ENCODE measurements around the gene CHI3L1.

CHI3L1 gene

DNA sequence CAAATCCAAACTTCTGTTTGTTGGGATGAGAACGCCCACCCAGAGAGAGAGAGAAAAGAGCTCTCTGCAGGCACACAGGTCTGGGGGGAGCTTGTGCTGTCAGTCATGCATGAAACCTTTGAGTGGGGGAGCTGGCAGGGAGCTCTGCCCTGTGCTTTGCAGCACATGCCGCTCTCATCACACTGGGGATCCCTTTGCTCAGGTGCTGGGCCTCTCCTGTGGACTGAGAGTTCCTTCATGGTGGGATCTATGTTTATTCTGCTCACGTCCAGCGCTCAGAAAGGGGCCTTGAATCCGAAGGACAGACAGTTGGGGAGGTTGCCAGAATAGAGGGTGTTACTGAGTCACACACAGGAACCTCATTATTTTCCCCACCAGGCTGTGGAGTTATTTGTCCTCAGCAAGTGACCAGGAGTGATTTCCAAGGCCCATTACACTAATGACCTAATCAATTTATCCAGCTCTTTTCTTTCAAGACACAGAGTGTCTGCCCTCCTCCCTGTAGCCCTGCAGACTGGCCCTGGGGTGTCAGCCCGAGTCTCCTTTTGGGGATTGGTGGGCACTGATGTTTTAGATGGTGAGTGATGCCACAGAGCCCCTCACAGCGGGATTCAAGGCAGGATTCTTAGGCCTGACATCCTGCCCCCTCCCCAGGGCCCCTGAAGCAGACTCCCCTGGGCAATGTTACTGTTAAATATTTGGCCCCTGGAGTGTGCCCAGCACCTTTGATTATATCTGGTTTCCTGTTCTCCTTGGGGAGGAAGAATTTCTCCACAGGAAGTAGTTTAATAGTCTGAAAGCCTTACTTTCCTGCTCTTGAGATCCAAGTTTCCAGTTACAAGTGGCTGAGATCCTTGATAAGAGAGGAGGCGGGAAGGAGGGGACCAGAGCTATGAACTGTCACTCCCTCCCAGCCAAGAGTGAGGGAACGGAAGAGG is 33.2 kb downstream of the CHI3L1 start:
- Histone ChIP-seq H3K9me3 (ENCODE audit: low read length) (no peaks in the 10 kb centered on the region), H3K4me1 (ENCODE audit: insufficient read depth, low read length) (no peaks in the 10 kb centered on the region), H3K9ac (ENCODE audit: low read length) (no peak overlapping the region), H3K36me3 (ENCODE audit: insufficient read depth, low read length) (no peaks in the 10 kb centered on the region), H3K27me3 (ENCODE audit: control insufficient read depth in 1 of 2, insufficient read depth in 2 of 2, low read length in 2 of 2) (peaks cover 0 to 5% of the 10 kb centered on the region in 2 donors), H3K4me3 (ENCODE audit: low read depth in 1 of 2, low read length in 2 of 2) (no peak overlapping the region), H3K27ac (ENCODE audit: low read depth, low read length) (no peak overlapping the region)

- Histone ChIP-seq H3K4me1 (ENCODE audit: insufficient read depth, low read length) (no peaks in the 10 kb centered on the region), H3K9ac (ENCODE audit: low read length) (no peak overlapping the region), H3K9me3 (ENCODE audit: low read length) (no peaks in the 10 kb centered on the region), H3K4me3 (ENCODE audit: low read depth in 1 of 2, low read length in 2 of 2) (no peak overlapping the region), H3K36me3 (ENCODE audit: insufficient read depth, low read length) (no peaks in the 10 kb centered on the region), H3K27me3 (ENCODE audit: control insufficient read depth in 1 of 2, insufficient read depth in 2 of 2, low read length in 2 of 2) (peaks cover 0 to 5% of the 10 kb centered on the region in 2 donors), H3K27ac (ENCODE audit: low read depth, low read length) (no peak overlapping the region)
These were observed 34.1 kb downstream of the CHI3L1 start for GRCh38 chr1:203152158-203153034.

- no peak overlapping the region for H3K9ac ChIP-seq (ENCODE audit: low read length)
- H3K9me3 ChIP-seq (ENCODE audit: low read length), result no peaks in the 10 kb centered on the region
- no peaks in the 10 kb centered on the region for H3K36me3 ChIP-seq (ENCODE audit: insufficient read depth, low read length)
- H3K27ac ChIP-seq (ENCODE audit: low read depth, low read length), result no peak overlapping the region
- H3K27me3 ChIP-seq (ENCODE audit: control insufficient read depth in 1 of 2, insufficient read depth in 2 of 2, low read length in 2 of 2), result peaks cover 0 to 5% of the 10 kb centered on the region in 2 donors
- no peak overlapping the region for H3K4me3 ChIP-seq (ENCODE audit: low read depth in 1 of 2, low read length in 2 of 2)
- no peaks in the 10 kb centered on the region for H3K4me1 ChIP-seq (ENCODE audit: insufficient read depth, low read length)
These were observed 34.9 kb downstream of the CHI3L1 start for GRCh38 chr1:203151362-203152157.

DNA sequence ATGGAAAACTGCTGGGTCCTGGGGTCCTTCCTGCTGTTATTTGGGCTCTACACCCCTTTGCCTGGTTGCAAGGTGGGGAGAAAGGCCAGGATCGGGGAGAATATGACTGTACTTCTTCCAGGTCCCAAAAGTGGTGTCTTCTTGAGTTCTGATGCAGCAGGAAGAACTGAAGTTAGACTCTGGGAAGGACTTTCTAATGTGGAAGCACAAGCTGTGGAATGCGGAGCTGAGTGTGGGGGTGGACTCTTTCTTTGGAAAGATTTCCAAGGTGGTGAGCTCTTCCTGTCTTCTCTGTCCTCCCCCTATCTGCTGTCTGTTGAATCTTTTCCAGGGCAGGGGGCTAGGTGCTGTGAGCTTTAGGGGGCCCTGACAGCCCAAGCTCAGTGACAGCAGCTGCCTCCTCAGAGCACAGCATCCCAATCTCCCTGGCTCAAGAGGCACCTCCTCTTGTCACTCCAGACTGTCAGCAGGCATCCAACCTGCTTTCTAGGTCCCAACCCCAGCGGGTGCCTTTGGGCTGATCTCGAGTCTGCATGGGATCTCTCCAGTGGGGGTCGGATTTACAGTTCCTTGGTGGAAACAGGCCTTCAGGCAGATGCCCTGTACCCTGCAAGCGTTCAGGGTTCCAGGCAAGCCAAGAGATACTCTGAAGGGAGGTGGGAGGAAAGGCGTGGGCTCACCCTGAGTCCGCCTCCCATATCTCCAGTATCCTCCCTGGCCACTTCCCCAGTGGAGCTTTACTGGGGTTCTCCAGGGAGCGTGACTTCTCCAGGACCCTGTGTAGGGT is 35.8 kb downstream of the CHI3L1 start:
- H3K36me3 ChIP-seq (ENCODE audit: insufficient read depth, low read length), result no peaks in the 10 kb centered on the region
- no peaks in the 10 kb centered on the region for H3K4me1 ChIP-seq (ENCODE audit: insufficient read depth, low read length)
- H3K27me3 ChIP-seq (ENCODE audit: control insufficient read depth in 1 of 2, insufficient read depth in 2 of 2, low read length in 2 of 2), result peaks cover 0 to 5% of the 10 kb centered on the region in 2 donors
- no peak overlapping the region for H3K4me3 ChIP-seq (ENCODE audit: low read depth in 1 of 2, low read length in 2 of 2)
- no peak overlapping the region for H3K27ac ChIP-seq (ENCODE audit: low read depth, low read length)
- no peaks in the 10 kb centered on the region for H3K9me3 ChIP-seq (ENCODE audit: low read length)
- no peak overlapping the region for H3K9ac ChIP-seq (ENCODE audit: low read length)

- Histone ChIP-seq H3K27ac (ENCODE audit: low read depth, low read length) (no peak overlapping the region), H3K27me3 (ENCODE audit: control insufficient read depth in 1 of 2, insufficient read depth in 2 of 2, low read length in 2 of 2) (peaks cover 0 to 2% of the 10 kb centered on the region in 2 donors), H3K36me3 (ENCODE audit: insufficient read depth, low read length) (no peaks in the 10 kb centered on the region), H3K4me3 (ENCODE audit: low read depth in 1 of 2, low read length in 2 of 2) (no peak overlapping the region), H3K9ac (ENCODE audit: low read length) (no peak overlapping the region), H3K4me1 (ENCODE audit: insufficient read depth, low read length) (no peaks in the 10 kb centered on the region), H3K9me3 (ENCODE audit: low read length) (no peaks in the 10 kb centered on the region)
These were observed 37.2 kb downstream of the CHI3L1 start for GRCh38 chr1:203149188-203149840.

DNA sequence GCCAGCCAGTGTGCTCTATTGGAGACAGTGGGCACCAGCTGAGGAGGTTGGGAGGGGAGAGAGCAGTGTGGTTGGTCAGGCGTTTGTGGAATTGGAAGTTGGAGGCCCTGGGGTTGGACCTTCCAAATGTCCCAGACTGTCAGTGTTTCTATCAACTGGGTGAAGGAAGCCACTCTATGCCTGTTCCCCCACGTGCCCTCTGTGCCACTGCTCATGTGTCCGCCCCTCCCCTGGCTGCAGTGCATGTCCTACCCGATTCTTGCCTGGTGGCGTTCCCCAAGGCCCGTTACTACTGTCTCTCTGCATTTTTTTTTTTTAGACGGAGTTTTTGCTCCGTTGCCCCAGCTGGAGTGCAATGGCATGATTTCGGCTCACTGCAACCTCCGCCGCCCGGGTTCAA is 37.9 kb downstream of the CHI3L1 start:
- H3K9ac ChIP-seq (ENCODE audit: low read length), result no peak overlapping the region
- no peaks in the 10 kb centered on the region for H3K4me1 ChIP-seq (ENCODE audit: insufficient read depth, low read length)
- H3K36me3 ChIP-seq (ENCODE audit: insufficient read depth, low read length), result no peaks in the 10 kb centered on the region
- H3K4me3 ChIP-seq (ENCODE audit: low read depth in 1 of 2, low read length in 2 of 2), result no peak overlapping the region
- no peaks in the 10 kb centered on the region for H3K9me3 ChIP-seq (ENCODE audit: low read length)
- H3K27me3 ChIP-seq (ENCODE audit: control insufficient read depth in 1 of 2, insufficient read depth in 2 of 2, low read length in 2 of 2), result no peaks in the 10 kb centered on the region
- H3K27ac ChIP-seq (ENCODE audit: low read depth, low read length), result no peak overlapping the region

DNA sequence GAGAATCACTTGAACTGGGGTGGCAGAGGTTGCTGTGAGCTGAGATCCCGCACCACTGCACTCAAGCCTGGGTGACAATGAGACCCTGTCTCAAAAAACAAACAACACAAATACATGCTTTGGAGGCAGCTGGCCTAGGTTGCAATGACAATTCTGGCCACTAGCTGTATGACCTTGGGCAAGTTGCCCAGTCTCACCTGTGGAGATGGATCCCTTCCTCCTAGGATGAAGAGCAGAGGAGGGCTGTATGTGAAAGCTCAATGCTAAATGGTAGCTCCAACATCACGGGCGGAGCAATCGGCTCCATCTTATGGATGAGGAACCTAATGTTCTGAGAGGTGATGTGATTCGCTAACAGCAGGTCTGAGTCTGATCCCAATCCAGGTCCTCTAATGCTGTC is 38.4 kb downstream of the CHI3L1 start:
- H3K27me3 ChIP-seq (ENCODE audit: control insufficient read depth in 1 of 2, insufficient read depth in 2 of 2, low read length in 2 of 2), result no peaks in the 10 kb centered on the region
- H3K36me3 ChIP-seq (ENCODE audit: insufficient read depth, low read length), result no peaks in the 10 kb centered on the region
- no peaks in the 10 kb centered on the region for H3K9me3 ChIP-seq (ENCODE audit: low read length)
- no peak overlapping the region for H3K4me3 ChIP-seq (ENCODE audit: low read depth in 1 of 2, low read length in 2 of 2)
- H3K27ac ChIP-seq (ENCODE audit: low read depth, low read length), result no peak overlapping the region
- H3K4me1 ChIP-seq (ENCODE audit: insufficient read depth, low read length), result no peaks in the 10 kb centered on the region
- no peak overlapping the region for H3K9ac ChIP-seq (ENCODE audit: low read length)

DNA sequence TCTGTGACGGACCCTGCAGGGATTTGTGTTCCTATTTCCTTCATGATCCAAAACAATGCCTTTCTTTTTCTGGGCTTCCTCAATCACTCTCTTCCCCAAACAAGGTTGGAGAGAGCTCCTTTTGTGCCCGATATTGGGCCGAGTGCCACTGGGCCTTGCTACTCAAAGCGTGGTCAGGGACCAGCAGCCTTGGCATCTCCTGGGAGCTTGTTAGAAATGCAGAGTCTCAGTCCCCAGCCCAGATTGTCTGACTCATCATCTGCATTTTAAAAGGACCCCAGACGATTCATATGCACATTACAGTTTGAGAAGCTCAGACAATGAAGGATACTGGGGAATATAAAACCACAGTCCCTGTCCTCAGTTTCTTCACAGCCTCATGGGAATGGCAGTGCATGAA is 39.1 kb downstream of the CHI3L1 start:
- Histone ChIP-seq H3K9ac (ENCODE audit: low read length) (no peak overlapping the region), H3K4me1 (ENCODE audit: insufficient read depth, low read length) (no peaks in the 10 kb centered on the region), H3K27ac (ENCODE audit: low read depth, low read length) (no peak overlapping the region), H3K36me3 (ENCODE audit: insufficient read depth, low read length) (no peaks in the 10 kb centered on the region), H3K4me3 (ENCODE audit: low read depth in 1 of 2, low read length in 2 of 2) (no peak overlapping the region), H3K9me3 (ENCODE audit: low read length) (no peaks in the 10 kb centered on the region), H3K27me3 (ENCODE audit: control insufficient read depth in 1 of 2, insufficient read depth in 2 of 2, low read length in 2 of 2) (no peaks in the 10 kb centered on the region)

DNA sequence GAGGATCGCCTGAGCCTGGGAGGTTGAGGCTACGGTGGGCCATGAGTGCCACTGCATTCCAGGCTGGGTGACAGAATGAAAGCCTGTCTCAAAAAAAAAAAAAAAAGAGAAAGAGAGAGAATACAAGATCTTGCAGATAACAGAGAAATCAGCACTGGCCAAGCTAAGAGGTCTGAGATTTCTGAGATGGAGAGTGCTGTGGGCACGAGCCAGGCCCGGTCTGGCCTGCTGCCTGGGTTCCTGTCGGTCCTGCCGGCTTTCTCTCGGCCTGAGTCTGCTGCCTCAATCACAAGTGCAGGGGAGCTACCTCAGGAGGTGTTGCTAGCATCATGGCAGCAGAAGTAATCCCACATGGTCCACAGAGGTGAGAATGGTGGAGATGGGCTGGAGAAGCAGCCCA is 40.0 kb downstream of the CHI3L1 start:
- no peaks in the 10 kb centered on the region for H3K27me3 ChIP-seq (ENCODE audit: control insufficient read depth in 1 of 2, insufficient read depth in 2 of 2, low read length in 2 of 2)
- H3K9ac ChIP-seq (ENCODE audit: low read length), result no peak overlapping the region
- H3K4me1 ChIP-seq (ENCODE audit: insufficient read depth, low read length), result no peaks in the 10 kb centered on the region
- H3K9me3 ChIP-seq (ENCODE audit: low read length), result no peaks in the 10 kb centered on the region
- H3K4me3 ChIP-seq (ENCODE audit: low read depth in 1 of 2, low read length in 2 of 2), result no peak overlapping the region
- H3K27ac ChIP-seq (ENCODE audit: low read depth, low read length), result no peak overlapping the region
- no peaks in the 10 kb centered on the region for H3K36me3 ChIP-seq (ENCODE audit: insufficient read depth, low read length)

GRCh38 chr1:203146042-203146369 is 40.5 kb downstream of the CHI3L1 start:
- H3K9ac ChIP-seq (ENCODE audit: low read length), result no peak overlapping the region
- H3K27ac ChIP-seq (ENCODE audit: low read depth, low read length), result no peak overlapping the region
- H3K27me3 ChIP-seq (ENCODE audit: control insufficient read depth in 1 of 2, insufficient read depth in 2 of 2, low read length in 2 of 2), result no peaks in the 10 kb centered on the region
- no peaks in the 10 kb centered on the region for H3K4me1 ChIP-seq (ENCODE audit: insufficient read depth, low read length)
- no peaks in the 10 kb centered on the region for H3K9me3 ChIP-seq (ENCODE audit: low read length)
- no peaks in the 10 kb centered on the region for H3K36me3 ChIP-seq (ENCODE audit: insufficient read depth, low read length)
- H3K4me3 ChIP-seq (ENCODE audit: low read depth in 1 of 2, low read length in 2 of 2), result no peak overlapping the region
